GM18508 (cell line): ENCODE data around the gene SPDYE2.
"Not testable (repeated sequence)": the region's sequence is repeated elsewhere in the genome, so short reads cannot be mapped to it uniquely, and the experiment has no call there.

ENCODE experiments used
- ATAC-seq: cut with Tn5 transposase; IDR thresholded peaks from one replicate; pipeline ENCODE4 v1.9.1; 2021; ENCODE audit warnings: moderate number of reproducible peaks; ENCODE audit not compliant: insufficient read depth, unreplicated experiment

SPDYE2 gene

GRCh38 chr7:102550808-102551422 lies at the start of gene SPDYE2:
SPDYE2 (plus strand) TSS chr7:102551226; CDS start chr7:102553256, 2,030 bp downstream.
- not testable (repeated sequence) for ATAC-seq

GRCh38 chr7:102503141-102503540 lies 47.9 kb upstream of the SPDYE2 start:
- ATAC-seq = not testable (repeated sequence)

- not testable (repeated sequence) for ATAC-seq
Measured at GRCh38 chr7:102505298-102506185, 45.5 kb upstream of the SPDYE2 start.

GRCh38 chr7:102507410-102508088 lies 43.5 kb upstream of the SPDYE2 start:
- ATAC-seq = not testable (repeated sequence)

- ATAC-seq = not testable (repeated sequence)
Measured at GRCh38 chr7:102510575-102510974, 40.5 kb upstream of the SPDYE2 start.

- not testable (repeated sequence) for ATAC-seq
Measured at GRCh38 chr7:102511860-102512522, 39.0 kb upstream of the SPDYE2 start.

GRCh38 chr7:102512642-102513221 lies 38.3 kb upstream of the SPDYE2 start:
- not testable (repeated sequence) for ATAC-seq

GRCh38 chr7:102514881-102515721 lies 35.9 kb upstream of the SPDYE2 start:
- ATAC-seq = peak; percentile 46

- ATAC-seq = not testable (repeated sequence)
Measured at GRCh38 chr7:102515889-102516288, 35.1 kb upstream of the SPDYE2 start.

- ATAC-seq = not testable (repeated sequence)
Measured at GRCh38 chr7:102516951-102517350, 34.1 kb upstream of the SPDYE2 start.

GRCh38 chr7:102517550-102518147 lies 33.4 kb upstream of the SPDYE2 start, which contains the start of gene RASA4B:
RASA4B (minus strand) TSS chr7:102517777; CDS start chr7:102517710, 67 bp downstream.
- not testable (repeated sequence) for ATAC-seq

GRCh38 chr7:102520797-102521196 lies 30.2 kb upstream of the SPDYE2 start:
- ATAC-seq = not testable (repeated sequence)

GRCh38 chr7:102524803-102525202 lies 26.2 kb upstream of the SPDYE2 start:
- not testable (repeated sequence) for ATAC-seq

- ATAC-seq = not testable (repeated sequence)
Measured at GRCh38 chr7:102527182-102527581, 23.8 kb upstream of the SPDYE2 start.

GRCh38 chr7:102527822-102528793 lies 22.9 kb upstream of the SPDYE2 start:
- ATAC-seq = not testable (repeated sequence)

- ATAC-seq = not testable (repeated sequence)
Measured at GRCh38 chr7:102531583-102531982, 19.4 kb upstream of the SPDYE2 start.

GRCh38 chr7:102532127-102532526 lies 18.9 kb upstream of the SPDYE2 start:
- ATAC-seq = not testable (repeated sequence)
